SU-DHL-6 (cell line): ENCODE measurements around the gene ZC3H12C.

Experiments
- CTCF ChIP-seq: fragments of 200-600 bp; sonication (generic); IDR thresholded peaks from one replicate; pipeline ENCODE4 v1.5.1; 2017; ENCODE audit warnings: antibody characterized with exemption, mild to moderate bottlenecking, low read length, moderate library complexity; ENCODE audit not compliant: insufficient read depth, poor library complexity, severe bottlenecking
- EZH2phosphoT487 ChIP-seq: fragments of 200-600 bp; sonication (generic), shearing (Covaris generic); conservative IDR thresholded peaks from 2 replicates; pipeline ENCODE4 v1.6.1; 2018; ENCODE audit warnings: mild to moderate bottlenecking, antibody characterized with exemption, low read length, moderate library complexity, mixed read lengths

DNA sequence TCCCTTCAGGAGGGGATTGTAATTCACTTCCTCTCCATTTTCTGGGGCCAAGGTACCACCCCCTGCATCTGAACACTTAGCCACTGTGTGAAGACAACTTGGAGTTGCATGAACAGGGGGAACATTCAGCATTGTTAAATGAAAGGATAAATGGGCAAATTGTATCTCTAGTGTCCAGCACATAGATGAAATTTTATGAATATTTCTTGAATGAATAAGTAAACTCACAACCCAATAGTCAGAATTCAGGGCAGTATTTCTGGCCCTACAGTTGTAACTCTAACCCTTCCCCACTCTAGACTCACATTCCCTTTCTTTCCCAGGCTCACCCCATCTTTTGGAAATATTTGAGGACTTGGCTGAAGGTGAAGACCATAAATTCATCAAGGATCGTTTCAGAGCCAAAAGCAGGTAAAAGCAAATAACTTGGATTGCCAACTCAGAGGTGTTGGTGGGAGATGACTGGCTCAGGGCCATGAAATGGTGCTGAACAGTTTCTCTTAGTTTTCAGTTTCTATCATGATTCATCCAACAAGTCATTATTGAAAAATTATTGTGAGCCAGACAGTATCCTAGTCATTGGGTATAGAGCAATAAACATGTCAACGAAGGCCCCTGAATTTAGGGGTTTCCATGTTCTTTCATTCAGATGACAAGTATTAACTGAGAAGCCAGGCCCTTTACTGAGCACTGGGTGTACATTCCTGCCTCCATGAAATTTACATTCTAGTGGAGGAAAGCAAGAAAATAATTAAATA lies 33.3 kb upstream of the ZC3H12C start:
- TF ChIP-seq CTCF = no peak
- no peak for TF ChIP-seq EZH2phosphoT487
